Stimulated activated effector memory CD8-positive, alpha-beta T cell treated with anti-CD3 and anti-CD28 coated beads, Interleukin-12 subunit alpha, Interleukin-12 subunit beta, amount 100 ng/mL, for 72 hours (primary cell): Measurements from ENCODE around the gene GRIK4.

Experiments
- ATAC-seq: fragments of 150-1000 bp; cut with Tn5 transposase; 2 replicates; pipeline ENCODE4 v1.10.0; 2021
- DNase-seq, 2 donors: peaks; one replicate each; pipeline ENCODE4 v3.0.0; 2021 to 2022; ENCODE audit warnings: low spot score in 2 of 2
- H3K27ac Mint-ChIP-seq: one replicate; pipeline ENCODE4 v1.8.0; 2022; ENCODE audit warnings: mild to moderate bottlenecking, mixed read lengths
- H3K36me3 Mint-ChIP-seq: one replicate; pipeline ENCODE4 v1.8.0; 2022; ENCODE audit warnings: mild to moderate bottlenecking, mixed read lengths
- H3K4me1 Mint-ChIP-seq: one replicate; pipeline ENCODE4 v1.8.0; 2022; ENCODE audit warnings: mixed read lengths
- H3K4me3 Mint-ChIP-seq: one replicate; pipeline ENCODE4 v1.8.0; 2022; ENCODE audit warnings: mild to moderate bottlenecking, mixed read lengths
- H3K9me3 Mint-ChIP-seq: one replicate; pipeline ENCODE4 v1.8.0; 2022; ENCODE audit warnings: mixed read lengths

The GRIK4 gene

DNA sequence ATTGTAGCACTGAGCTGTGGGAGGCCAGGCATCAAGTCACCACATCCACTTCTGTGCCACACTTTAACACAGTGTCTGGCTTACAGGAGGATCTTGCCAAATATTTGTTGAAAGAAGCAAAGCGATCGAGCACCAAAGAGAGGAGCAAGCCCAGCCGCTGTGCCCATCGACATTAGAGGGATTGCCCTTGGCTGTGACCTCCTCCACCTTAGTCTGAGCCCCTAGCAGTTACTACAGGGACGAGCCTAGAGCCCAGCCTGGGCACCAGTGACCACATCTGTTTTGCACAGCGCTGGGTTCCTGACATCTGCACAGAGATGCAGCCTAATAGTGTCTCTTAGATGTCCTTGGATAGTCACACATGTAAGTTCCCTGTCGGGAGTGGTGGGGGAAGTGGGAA lies 17.7 kb downstream of the GRIK4 start:
- ATAC-seq: no peak
- H3K4me3 Mint-ChIP-seq: no peak overlapping the region
- H3K27ac Mint-ChIP-seq: no peak overlapping the region
- H3K4me1 Mint-ChIP-seq: no peaks in the 10 kb centered on the region
- H3K36me3 Mint-ChIP-seq: no peaks in the 10 kb centered on the region
- H3K9me3 Mint-ChIP-seq: no peaks in the 10 kb centered on the region
- DNase-seq: no peak

DNA sequence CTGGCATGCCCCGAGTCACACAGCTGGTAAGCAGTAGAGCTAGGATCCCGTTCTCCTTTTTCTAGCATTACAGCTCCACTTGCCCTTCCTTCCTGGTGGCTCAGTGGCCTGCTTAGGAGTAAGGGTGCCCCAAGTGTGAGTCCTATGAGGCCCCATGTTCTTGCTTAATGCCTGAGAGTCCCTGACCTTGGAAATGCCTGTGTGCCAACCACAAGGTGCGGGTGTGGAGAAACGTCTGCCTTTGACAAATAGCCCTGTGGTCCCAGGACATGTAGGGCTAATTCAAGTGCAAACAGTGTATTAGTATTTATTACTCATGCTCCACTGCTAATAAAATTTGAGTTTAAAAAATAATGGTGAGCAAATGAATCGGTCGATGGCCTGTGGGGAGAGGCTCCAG lies 18.4 kb downstream of the GRIK4 start:
- Mint-ChIP-seq H3K4me3 (no peak overlapping the region), H3K27ac (no peak overlapping the region), H3K4me1 (no peaks in the 10 kb centered on the region), H3K9me3 (no peaks in the 10 kb centered on the region), H3K36me3 (no peaks in the 10 kb centered on the region)
- DNase-seq (no peak), ATAC-seq (no peak)

DNA sequence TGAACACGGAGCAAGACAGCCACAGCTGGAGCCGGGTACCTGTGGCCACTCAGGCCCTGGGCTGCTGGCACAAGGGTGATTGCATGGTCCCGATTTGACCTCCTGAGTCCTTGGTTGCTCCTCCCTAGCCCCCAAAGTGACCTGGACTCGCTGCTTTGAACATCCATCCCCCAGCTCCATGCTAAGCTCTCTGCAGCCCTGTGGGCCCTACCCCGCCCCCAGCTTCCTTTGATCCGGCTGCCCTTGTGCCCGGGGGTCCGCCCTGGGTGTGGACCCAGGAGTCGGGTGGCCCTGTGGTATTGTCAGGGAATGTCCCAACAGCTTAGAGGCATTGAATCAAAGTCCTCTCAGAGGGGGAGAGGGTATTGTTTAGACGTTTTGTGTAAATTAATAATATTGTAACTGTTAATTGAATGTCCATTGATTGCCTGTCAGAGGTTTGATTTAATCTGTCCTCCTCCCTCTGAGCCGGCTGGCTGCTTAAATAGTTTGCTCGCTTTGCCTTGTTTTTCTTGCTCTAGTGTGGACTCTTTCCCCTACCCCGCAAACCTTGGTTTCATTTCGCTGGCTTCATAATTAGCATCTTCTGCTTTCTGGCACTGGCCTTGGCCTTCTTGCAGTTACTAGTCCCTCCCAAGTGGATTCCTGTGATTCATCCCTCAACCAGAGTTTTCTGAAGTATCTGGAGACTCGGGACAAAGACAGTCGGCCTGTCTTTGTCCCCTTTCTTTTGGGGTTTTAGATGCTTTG lies 20.7 kb downstream of the GRIK4 start:
- no peaks in the 10 kb centered on the region for H3K4me1 Mint-ChIP-seq

DNA sequence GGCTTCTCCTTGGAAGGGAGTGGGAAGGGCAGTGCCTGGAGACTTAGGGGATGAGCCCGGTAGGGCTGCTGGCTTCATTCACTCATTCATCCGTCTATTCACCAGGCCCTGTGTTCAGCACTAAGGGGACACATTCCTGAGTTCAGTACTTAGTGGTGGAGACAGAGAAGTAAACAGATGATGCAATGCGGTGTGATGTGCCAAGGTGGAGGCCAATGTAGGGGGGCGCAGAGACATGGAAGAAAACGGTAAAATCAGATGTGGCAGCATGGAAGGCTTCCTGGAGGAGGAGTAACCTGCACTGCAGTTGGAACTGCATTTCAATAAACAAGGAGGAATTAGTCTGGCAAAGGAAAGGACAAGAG lies 21.3 kb downstream of the GRIK4 start:
- H3K27ac Mint-ChIP-seq: no peak overlapping the region
- DNase-seq: no peak
- H3K4me3 Mint-ChIP-seq: no peak overlapping the region
- no peaks in the 10 kb centered on the region for H3K4me1 Mint-ChIP-seq
- no peak for ATAC-seq
- H3K9me3 Mint-ChIP-seq: no peaks in the 10 kb centered on the region
- no peaks in the 10 kb centered on the region for H3K36me3 Mint-ChIP-seq

More for the DNA sequence above, 20.7 kb downstream of the GRIK4 start:
- no peak overlapping the region for H3K4me3 Mint-ChIP-seq
- no peaks in the 10 kb centered on the region for H3K36me3 Mint-ChIP-seq
- ATAC-seq (no peak), DNase-seq (no peak)
- no peaks in the 10 kb centered on the region for H3K9me3 Mint-ChIP-seq
- H3K27ac Mint-ChIP-seq: no peak overlapping the region

DNA sequence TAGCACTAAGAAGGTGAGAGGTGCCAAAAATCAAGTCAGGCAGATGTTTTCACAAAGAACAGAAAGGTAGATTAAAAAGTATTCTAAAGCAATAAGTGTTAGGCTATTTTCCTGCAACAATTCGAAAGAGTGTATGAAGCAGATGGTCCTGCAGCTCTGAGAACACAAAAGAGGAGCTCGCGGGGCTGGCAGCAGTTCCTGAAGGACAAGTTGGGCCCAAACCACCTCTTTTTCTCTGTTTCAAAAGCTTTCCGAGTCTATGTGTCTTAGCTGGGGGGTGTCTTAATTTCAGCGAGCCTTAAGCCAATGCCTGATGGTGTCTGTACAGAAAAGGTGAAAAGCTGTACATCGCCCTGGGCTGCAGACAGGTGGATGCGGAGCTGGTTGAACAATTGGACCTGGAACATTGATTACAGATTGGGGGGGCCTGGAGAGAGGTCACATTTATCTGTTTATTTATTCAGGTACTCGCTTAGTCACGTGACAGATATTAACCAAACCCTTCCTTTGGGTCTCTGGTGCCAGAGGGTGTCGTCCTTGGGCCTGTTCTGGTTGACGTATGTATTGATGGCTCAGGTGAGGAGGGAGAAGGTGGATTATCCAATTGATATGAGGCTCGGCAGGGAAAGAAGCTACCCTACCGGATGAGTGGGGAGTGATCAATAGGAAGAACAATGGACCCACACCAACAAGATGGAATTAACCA lies 24.7 kb downstream of the GRIK4 start:
- DNase-seq: no peak
- H3K4me3 Mint-ChIP-seq: no peak overlapping the region
- no peaks in the 10 kb centered on the region for H3K36me3 Mint-ChIP-seq
- H3K27ac Mint-ChIP-seq: no peak overlapping the region
- ATAC-seq: no peak
- no peaks in the 10 kb centered on the region for H3K9me3 Mint-ChIP-seq
- H3K4me1 Mint-ChIP-seq: no peaks in the 10 kb centered on the region

DNA sequence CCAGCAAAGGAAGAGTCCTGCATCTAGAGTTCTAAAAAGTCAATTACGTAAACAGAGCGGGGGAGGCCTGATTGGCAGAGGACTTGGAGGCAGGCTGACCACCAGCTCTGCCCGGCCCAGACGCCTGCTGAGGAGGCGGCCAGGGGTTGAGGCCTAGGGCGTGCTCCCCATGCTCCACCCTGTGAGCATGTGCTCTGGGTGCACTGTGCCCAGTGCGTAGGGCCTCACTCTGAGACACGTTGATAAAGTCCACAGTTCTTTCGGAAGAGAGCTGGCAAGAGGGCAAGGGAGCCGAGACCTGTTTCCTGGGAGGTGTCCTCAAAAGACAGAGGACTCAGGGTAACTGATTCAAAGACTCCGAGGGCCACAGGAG lies 25.2 kb downstream of the GRIK4 start:
- no peak overlapping the region for H3K4me3 Mint-ChIP-seq
- no peak overlapping the region for H3K27ac Mint-ChIP-seq
- ATAC-seq (no peak), DNase-seq (no peak)
- no peaks in the 10 kb centered on the region for H3K9me3 Mint-ChIP-seq
- H3K36me3 Mint-ChIP-seq: no peaks in the 10 kb centered on the region
- no peaks in the 10 kb centered on the region for H3K4me1 Mint-ChIP-seq

DNA sequence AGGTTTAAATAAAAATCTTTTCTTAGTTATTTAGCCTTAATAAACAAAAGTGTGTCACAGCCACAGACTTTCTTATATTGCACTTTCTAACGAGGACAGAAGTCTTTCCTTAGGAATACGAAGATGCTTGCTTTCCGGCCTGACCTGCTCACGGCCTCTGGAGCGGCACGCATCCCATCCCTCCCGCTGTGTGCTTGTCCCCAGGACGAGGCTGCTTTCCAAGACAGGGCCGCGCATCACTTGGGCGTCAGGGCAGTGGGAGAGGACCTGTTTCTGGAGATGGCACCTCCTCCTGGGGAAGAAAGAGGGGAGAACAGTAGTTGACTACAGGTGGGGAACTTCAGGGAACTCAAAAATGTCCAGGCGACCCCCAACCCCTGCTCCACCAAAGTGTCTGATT lies 26.4 kb downstream of the GRIK4 start:
- Mint-ChIP-seq H3K9me3 (no peaks in the 10 kb centered on the region), H3K27ac (no peak overlapping the region), H3K36me3 (no peaks in the 10 kb centered on the region), H3K4me3 (no peak overlapping the region), H3K4me1 (no peaks in the 10 kb centered on the region)
- ATAC-seq (no peak), DNase-seq (no peak)

DNA sequence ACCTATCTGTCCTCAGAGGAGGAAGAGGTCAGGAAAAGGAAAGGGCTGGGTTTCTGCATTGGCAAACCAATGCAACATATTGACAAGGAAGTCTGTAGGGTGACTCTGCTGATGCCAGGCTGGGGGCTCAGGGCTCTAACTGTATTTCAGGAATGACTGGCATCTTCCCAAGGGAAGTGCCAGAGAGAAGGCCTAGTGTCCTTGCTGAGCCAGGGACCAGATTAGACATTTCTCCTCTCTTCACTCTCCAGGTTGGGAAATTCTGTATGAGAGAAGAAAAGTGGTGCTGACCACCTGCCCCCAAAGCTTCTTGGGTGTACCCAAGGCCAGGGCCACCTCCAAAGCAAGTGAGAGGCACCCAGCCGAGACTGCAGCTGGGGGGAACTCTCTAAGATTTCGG lies 27.2 kb downstream of the GRIK4 start:
- Mint-ChIP-seq H3K4me1 (no peaks in the 10 kb centered on the region), H3K4me3 (no peak overlapping the region), H3K27ac (no peak overlapping the region), H3K9me3 (no peaks in the 10 kb centered on the region), H3K36me3 (no peaks in the 10 kb centered on the region)
- DNase-seq: no peak
- ATAC-seq: no peak

DNA sequence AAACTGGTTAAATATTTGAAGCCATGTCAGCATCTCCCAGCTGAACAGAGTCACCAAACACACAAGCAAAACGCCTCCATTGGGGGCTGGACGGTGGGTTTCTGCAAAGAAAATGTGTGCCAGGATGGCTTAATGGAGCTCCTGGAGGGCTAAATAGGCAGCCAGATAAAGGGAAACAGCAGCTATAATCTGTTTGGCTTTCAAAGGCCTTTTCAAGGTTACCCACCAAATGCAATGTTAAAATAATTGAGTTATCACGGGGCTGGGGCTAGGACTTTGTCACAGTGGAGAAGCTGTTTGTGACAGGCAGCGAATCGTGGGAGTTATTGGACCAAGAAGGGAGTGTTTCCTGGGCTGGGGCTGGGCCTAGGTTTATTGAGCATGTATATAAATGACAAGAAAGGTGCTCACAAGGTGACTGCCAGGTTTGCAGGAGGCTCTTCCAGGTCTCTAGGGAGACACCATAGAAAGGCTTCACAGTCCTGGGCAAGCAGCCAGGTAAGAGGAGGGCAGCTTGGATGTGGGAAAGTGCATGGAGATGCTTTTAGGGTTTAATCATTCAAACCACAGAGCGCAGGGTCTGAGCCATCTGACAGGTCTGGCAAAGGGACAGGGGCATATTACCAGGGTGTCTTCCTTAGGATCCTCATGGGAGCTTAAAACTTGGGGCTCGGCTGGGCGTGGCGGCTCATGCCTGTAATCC lies 28.3 kb downstream of the GRIK4 start:
- Mint-ChIP-seq H3K9me3 (no peaks in the 10 kb centered on the region), H3K4me1 (no peaks in the 10 kb centered on the region), H3K36me3 (no peaks in the 10 kb centered on the region), H3K4me3 (no peak overlapping the region), H3K27ac (no peak overlapping the region)
- DNase-seq (no peak), ATAC-seq (no peak)

DNA sequence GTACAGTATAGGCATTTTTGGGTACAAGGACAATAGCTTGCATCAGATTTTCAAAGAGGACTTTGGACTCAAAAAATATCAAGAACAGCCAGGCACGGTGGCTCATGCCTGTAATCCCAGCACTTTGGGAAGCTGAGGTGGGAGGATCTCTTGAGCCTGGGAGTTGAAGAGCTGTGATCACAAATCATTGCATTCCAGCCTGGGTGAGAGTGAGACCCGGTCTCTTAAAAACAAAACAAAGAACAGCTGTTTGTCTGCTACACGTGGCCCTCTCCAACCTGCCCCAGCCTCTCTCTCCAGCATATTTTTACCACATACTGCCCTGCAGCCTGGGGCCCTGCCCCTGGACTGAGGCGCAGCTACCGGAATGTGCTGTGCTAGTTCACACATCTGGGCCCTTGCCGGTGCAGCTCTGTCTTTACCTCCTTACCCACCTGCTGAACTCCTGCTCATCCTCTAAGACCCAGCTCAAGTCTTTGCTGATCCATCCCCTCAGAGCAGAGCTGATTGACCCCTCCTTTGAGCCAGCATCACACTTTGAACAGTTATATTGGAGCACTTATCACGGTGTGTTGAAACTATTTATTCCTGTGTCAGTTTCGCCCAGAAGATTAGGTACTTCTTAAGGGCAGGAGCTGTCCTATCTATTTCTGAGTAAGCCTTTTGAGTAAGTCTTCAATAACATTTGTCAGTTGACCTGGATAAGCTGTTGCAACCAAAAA lies 29.4 kb downstream of the GRIK4 start:
- ATAC-seq: no peak
- H3K4me1 Mint-ChIP-seq: no peaks in the 10 kb centered on the region
- H3K4me3 Mint-ChIP-seq: no peak overlapping the region
- no peak for DNase-seq
- H3K27ac Mint-ChIP-seq: no peak overlapping the region
- H3K9me3 Mint-ChIP-seq: no peaks in the 10 kb centered on the region
- H3K36me3 Mint-ChIP-seq: no peaks in the 10 kb centered on the region

DNA sequence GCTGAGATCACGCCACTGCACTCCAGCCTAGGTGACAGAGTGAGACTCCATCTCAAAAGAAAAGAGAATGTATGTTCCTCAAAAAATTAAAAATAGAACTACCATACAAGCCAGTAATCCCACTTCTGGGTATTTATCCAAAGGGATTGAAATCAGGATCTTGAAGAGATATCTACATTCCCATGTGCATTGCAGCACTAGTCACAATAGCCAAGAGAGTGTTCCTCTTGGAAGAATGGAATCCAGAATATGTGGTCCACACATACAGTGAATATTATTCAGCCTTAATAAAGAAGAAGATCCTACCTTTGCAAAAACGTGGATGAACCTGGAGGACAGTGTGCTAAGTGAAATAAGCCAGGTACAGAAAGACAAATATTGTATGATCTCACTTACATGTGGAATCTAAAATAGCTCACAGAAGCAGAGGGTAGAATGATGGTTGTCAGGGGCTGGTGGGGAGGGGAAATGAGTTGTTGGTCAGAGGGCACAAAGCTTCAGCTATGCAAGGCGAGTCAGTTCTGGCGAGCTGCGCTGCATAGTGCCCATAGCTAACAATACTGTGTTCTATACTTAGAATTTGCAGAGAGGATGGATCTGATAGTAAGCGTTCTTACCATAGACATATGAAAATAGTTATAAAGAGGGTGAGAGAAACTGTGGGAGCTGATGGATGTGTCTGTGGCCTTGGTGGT lies 32.1 kb downstream of the GRIK4 start:
- no peak overlapping the region for H3K4me3 Mint-ChIP-seq
- no peak for ATAC-seq
- no peaks in the 10 kb centered on the region for H3K36me3 Mint-ChIP-seq
- H3K9me3 Mint-ChIP-seq: no peaks in the 10 kb centered on the region
- no peak overlapping the region for H3K27ac Mint-ChIP-seq
- H3K4me1 Mint-ChIP-seq: no peaks in the 10 kb centered on the region
- no peak for DNase-seq

DNA sequence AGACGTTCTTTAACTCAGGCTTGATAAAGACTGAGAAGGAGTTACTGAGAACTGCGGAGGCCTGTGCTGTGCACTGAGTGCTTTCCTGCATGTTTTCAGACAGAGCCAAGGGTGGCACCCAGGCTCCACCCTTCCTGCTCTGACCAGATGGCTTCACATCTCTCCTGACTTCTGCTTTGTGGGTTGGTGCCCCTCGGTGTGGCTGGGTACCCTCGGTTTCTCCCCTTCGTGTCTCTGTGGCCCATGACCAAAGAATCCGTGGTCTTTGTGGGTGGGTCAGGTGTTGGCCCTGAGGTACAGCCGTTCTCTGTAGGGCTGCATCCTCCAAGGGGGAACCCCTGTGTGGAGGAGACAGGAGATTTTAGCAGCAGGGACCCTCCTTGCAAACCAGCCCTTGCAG lies 34.3 kb downstream of the GRIK4 start:
- Mint-ChIP-seq H3K36me3 (no peaks in the 10 kb centered on the region), H3K27ac (no peak overlapping the region), H3K9me3 (no peaks in the 10 kb centered on the region), H3K4me3 (no peak overlapping the region), H3K4me1 (no peaks in the 10 kb centered on the region)
- ATAC-seq (no peak), DNase-seq (no peak)

DNA sequence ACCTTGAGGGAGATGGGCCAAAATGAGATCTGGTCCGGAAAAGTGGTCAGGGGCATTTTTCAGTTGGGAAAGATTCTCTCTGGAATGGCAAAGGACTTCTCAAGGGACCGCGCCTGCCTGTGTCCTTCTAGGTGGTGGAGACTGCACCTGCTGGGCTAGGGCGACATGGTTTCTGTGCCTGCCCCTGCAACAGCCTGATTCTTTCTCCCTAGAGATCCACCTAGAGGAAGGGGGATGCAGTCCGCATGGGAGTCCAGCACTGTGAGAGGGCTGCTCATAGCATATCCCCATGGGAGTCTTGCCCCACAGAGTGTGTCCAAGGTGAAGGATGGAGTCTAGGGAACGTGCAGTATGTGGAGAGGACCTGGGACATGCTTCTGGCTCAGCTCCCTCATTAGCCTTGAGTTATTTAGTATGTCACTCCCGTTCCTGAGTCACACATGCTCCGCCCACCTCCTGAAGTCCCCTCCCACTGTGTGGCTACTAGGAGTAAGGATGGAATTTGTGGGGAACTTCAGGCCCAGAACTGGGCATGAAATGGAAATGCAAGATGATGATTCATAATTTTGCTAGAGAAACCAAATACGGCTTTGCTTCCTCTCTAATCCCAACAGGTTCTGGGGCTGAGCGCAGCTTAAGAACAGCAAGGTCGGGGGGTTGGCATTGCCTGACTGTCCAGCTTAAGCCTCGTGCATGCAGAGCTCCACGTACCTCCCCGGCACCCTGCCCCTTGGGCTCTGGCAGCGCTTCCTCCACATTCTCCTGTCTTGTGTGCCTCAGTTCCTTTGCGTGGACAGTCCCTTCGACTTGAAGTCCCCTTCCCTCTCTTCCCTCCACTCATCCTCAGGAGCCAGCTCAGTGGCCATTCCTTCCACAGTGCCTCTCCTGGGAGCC lies 35.0 kb downstream of the GRIK4 start:
- no peak overlapping the region for H3K4me3 Mint-ChIP-seq
- no peak for DNase-seq
- no peaks in the 10 kb centered on the region for H3K4me1 Mint-ChIP-seq
- H3K27ac Mint-ChIP-seq: no peak overlapping the region
- H3K36me3 Mint-ChIP-seq: no peaks in the 10 kb centered on the region
- ATAC-seq: no peak
- no peaks in the 10 kb centered on the region for H3K9me3 Mint-ChIP-seq

DNA sequence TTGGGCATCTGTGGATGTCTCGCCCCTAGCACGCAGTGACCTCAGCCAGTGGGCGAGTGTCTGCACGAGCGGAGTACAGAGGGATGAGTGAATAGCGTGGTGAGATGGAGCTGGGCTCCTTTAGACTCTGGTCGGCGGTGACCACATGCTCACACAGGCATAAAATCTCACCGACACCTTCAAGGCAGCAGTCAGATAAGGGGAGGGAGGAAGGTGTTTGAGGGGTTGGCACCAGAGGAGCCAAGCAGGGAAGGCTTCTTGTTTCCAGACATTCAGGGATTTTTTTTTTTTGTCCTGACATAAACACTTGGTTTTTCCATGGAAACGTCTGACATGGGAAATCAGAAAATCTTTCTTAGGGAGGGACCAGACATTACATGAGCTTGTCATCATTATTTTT lies 35.8 kb downstream of the GRIK4 start:
- Mint-ChIP-seq H3K4me1 (no peaks in the 10 kb centered on the region), H3K9me3 (no peaks in the 10 kb centered on the region), H3K4me3 (no peak overlapping the region), H3K36me3 (no peaks in the 10 kb centered on the region), H3K27ac (no peak overlapping the region)
- no peak for ATAC-seq
- DNase-seq: no peak
